Left ventricle myocardium inferior (tissue), 1 donor: ENCODE measurements around the gene NMNAT2. TPM values are rescaled to one million over a fixed set of nuclear protein-coding genes. Genes with fewer than 3 reads are reported as not detected.

ENCODE experiments used
- DNase-seq: peaks from one replicate; pipeline ENCODE4 v3.0.0-alpha.2; 2020
- H3K27ac ChIP-seq: fragments of 200-600 bp; replicated peaks from 2 replicates; pipeline ENCODE4 v1.8.0; 2021
- H3K27me3 ChIP-seq: fragments of 200-600 bp; 2 replicates; pipeline ENCODE4 v1.8.0; 2021; ENCODE audit warnings: low read depth
- H3K36me3 ChIP-seq: fragments of 200-600 bp; 2 replicates; pipeline ENCODE4 v1.8.0; 2021
- H3K4me1 ChIP-seq: fragments of 200-600 bp; 2 replicates; pipeline ENCODE4 v1.8.0; 2021
- H3K4me3 ChIP-seq: fragments of 200-600 bp; 2 replicates; pipeline ENCODE4 v1.8.0; 2021; ENCODE audit warnings: mild to moderate bottlenecking, moderate library complexity
- H3K9me3 ChIP-seq: fragments of 200-600 bp; replicated peaks from 2 replicates; pipeline ENCODE4 v1.8.0; 2021
- CTCF ChIP-seq: fragments of 200-600 bp; IDR thresholded peaks from 2 replicates; pipeline ENCODE4 v1.8.0; 2021; ENCODE audit warnings: antibody characterized with exemption, mild to moderate bottlenecking, borderline replicate concordance
- intact Hi-C: fragments of 100-400 bp; cut with micrococcal nuclease; formaldehyde crosslinking; loops from one replicate; pipeline ENCODE4 v1.11.0; 2022
- total RNA-seq: library from RNA; stranded (reverse); fragmentation: NEBNext Ultra II Directional; extraction: Animal tissue kit (Norgen Biotek cat#: 25700); gene quantifications from one replicate; pipeline ENCODE4 v1.2.1, GENCODE V29; 2021
- donor health status: DM: no; HTN: yes; CAD: no; lungs with severe emphysema.

Gene NMNAT2
- total RNA-seq, 1 donor from 2014 or later, result 3.4 TPM

- H3K36me3 ChIP-seq, result no peaks in the 10 kb centered on the region
- intact Hi-C loops, result no loop called here
- peaks cover 32% of the 10 kb centered on the region for H3K4me1 ChIP-seq
- no peak for DNase-seq
- no peak overlapping the region for H3K4me3 ChIP-seq
- no peak for TF ChIP-seq CTCF
- no peaks in the 10 kb centered on the region for H3K9me3 ChIP-seq
- peak overlapping the region; percentile 50 for H3K27ac ChIP-seq
- H3K27me3 ChIP-seq, result no peaks in the 10 kb centered on the region
Measured at GRCh38 chr1:183272390-183272848, 145.8 kb downstream of the NMNAT2 start.

GRCh38 chr1:183270541-183271141, 147.5 kb downstream of the NMNAT2 start:
- H3K9me3 ChIP-seq, result no peaks in the 10 kb centered on the region
- peak; percentile 56 for DNase-seq
- H3K27ac ChIP-seq, result peak overlapping the region; percentile 62
- H3K4me1 ChIP-seq, result peaks cover 32% of the 10 kb centered on the region
- no peaks in the 10 kb centered on the region for H3K36me3 ChIP-seq
- H3K4me3 ChIP-seq, result no peak overlapping the region
- TF ChIP-seq CTCF, result no peak
- intact Hi-C loops, result no loop called here
- no peaks in the 10 kb centered on the region for H3K27me3 ChIP-seq

GRCh38 chr1:183267646-183268431, 150.3 kb downstream of the NMNAT2 start:
- Histone ChIP-seq H3K27ac (peak overlapping the region; percentile 66), H3K9me3 (no peaks in the 10 kb centered on the region), H3K4me3 (no peak overlapping the region), H3K27me3 (no peaks in the 10 kb centered on the region), H3K4me1 (peaks cover 32% of the 10 kb centered on the region), H3K36me3 (no peaks in the 10 kb centered on the region)
- no peak for TF ChIP-seq CTCF
- DNase-seq, result no peak
- intact Hi-C loops, result no loop called here

GRCh38 chr1:183263886-183264602, 154.1 kb downstream of the NMNAT2 start:
- Histone ChIP-seq H3K9me3 (no peaks in the 10 kb centered on the region), H3K27me3 (no peaks in the 10 kb centered on the region), H3K4me1 (peaks cover 10% of the 10 kb centered on the region), H3K36me3 (no peaks in the 10 kb centered on the region), H3K4me3 (no peak overlapping the region), H3K27ac (no peak overlapping the region)
- intact Hi-C loops, result no loop called here
- no peak for TF ChIP-seq CTCF
- DNase-seq, result no peak

- no peak for DNase-seq
- Histone ChIP-seq H3K4me3 (no peak overlapping the region), H3K4me1 (peaks cover 3% of the 10 kb centered on the region), H3K36me3 (no peaks in the 10 kb centered on the region), H3K27ac (no peak overlapping the region), H3K27me3 (no peaks in the 10 kb centered on the region), H3K9me3 (no peaks in the 10 kb centered on the region)
- intact Hi-C loops, result no loop called here
- no peak for TF ChIP-seq CTCF
Measured at GRCh38 chr1:183262628-183263200, 155.5 kb downstream of the NMNAT2 start.
